HPDE6-E6E7 (cell line): ENCODE data around the gene ZACN.

Experiments
- DNase-seq: peaks from one replicate; pipeline ENCODE4 v3.0.0; 2011; ENCODE audit warnings: missing footprints; ENCODE audit errors: extremely low spot score

The ZACN gene

DNA sequence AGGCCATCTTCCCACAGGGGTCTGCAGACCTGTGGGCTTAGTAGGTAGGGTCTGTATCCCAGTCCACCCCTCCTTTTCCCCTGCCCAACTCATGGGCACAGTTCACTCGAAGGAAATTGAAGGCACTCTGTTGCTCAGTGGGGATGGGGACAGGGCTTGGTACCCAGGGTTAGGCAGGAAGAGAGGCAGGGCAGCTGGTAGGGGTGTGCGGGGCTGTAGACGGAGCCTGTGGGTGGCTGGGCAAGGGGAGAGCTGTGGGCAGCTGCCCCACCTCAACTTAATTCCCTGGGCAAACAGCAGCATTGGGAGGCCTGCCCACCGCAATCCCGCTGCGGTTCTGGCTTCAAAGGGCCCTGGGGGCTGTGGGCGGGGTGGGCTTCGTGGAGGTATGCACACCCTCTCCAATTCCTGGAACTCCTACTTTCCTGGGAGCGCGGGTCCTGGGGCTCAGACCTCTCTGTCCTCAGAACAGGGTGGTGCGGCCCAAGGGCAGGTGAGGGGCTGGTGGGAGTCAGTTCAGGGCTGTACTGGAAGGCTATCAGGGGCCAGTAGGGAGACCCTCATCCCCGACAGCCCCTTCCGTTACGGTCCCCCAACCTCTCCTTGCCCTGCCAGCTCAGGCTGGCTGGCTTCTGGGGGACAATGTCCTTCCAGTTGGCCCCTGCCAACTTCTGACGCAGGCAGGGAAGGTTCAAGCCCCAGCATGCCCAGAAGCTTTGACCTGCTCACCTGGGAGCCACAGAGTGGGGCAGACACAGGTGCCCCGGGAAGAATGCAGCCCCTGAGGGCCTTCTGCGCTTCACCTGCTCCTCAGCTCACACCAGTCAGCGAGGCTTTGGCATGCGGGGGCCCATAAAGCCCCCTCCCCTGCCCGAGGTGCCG, 53.0 kb downstream of the ZACN start:
- peak; percentile 76 for DNase-seq
